Stomach (tissue), 4 donors: Measurements from ENCODE around the gene KCNQ1.

Experiments used
- EP300 ChIP-seq: sonication (generic); formaldehyde crosslinking; IDR thresholded peaks from one replicate; pipeline ENCODE4 v1.6.1; 2017; ENCODE audit warnings: antibody characterized with exemption
- POLR2AphosphoS5 ChIP-seq, 3 donors: sonication (generic); formaldehyde crosslinking; IDR thresholded peaks; one replicate each; pipeline ENCODE4 v1.6.1; 2016; ENCODE audit warnings: antibody characterized with exemption in 3 of 3

DNA sequence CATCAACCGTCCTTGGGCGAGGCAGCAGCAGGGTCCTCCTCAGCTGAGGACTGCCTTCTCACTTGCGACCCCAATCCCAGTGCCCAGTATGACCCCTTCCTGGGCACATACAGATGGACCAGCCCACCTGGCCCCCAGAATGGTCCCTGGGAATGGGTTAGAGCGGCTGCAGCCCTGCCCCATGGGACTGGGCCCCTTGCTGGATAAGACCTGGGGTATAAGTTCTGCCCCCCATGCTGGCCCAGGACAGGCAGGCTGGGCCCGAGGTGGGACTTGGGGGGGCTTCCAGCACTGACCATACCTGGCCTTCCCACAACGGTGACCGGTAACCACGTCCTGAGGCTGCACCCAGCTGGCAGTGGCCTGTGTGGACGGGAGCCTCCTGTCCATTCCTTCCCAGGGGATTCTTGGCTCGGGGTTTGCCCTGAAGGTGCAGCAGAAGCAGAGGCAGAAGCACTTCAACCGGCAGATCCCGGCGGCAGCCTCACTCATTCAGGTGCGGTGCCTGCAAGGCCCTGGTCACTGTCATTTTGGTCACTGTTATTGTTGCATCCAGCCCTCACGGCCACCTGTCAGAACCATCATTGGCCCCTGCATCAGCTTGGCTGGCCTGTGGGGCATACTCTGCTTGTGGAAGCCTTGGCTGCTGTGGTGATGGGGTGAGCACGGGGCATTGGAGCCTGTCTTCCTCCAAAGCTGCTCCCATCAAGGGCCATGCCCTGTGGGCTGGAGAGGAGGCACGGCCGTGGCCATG, 140.2 kb downstream of the KCNQ1 start:
- TF ChIP-seq EP300 (no peak), POLR2AphosphoS5 (IDR thresholded peaks at IDR 0.05) (no peak)
